ENCODE data around the gene AGGF1. TPM values are rescaled to one million over a fixed set of nuclear protein-coding genes. Genes with fewer than 3 reads are reported as not detected.

AGGF1 gene
- total RNA-seq, result 11.0 and 14.0 TPM in 2 replicates

GRCh38 chr5:77030097-77031071 lies at the start of gene AGGF1:
Gene AGGF1, plus strand, starts transcription at chr5:77030404. Its CDS starts 363 bp downstream, at chr5:77030767.

DNA sequence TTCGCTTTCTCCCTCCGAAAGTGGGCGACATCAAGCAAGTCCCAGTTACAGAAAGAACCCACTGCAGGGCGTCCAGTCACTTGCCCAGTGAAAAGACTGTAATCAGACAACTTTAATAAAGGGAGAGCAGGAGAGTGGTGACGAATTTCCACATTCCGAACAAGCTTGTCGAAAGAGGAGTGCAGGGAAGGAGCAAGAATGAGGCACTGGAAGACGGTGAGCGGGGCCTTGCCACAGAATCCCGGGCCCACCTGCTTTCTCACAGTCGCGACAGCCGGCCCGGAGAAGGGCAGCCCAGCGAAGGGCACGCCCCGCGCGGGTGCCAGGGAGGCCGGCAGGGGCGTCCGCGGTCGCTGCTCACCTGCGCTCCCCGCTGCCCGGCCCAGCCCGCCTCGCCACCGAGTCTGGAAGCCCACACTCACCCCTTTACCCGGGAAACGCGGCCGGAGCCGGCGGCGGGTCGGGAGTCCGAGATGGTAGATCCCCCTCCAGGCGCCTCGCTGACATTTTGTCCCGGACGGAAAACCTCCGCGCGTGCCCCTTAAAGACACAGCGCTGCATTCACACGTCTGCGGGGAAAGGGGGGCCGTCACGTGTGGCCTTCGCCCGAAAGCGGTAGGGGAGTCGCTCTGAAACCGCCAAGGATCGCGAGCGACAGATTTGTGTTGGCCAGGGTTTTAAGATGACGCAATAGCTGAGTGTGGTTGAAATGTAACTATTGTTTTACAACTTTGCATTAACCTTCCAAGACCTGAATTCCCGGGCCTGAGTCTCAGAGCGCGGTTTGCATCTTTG lies 56.7 kb downstream of the AGGF1 start, which contains the start of gene ZBED3:
ZBED3 (minus strand) TSS at position 597 of the 795 bp plus-strand sequence. CDS start 9,407 bp downstream, outside the sequence.

Other genes with a start within 250 kb of the AGGF1 start
- gene F2RL1, start 211.4 kb upstream of the AGGF1 start, total RNA-seq, result 16.5 and 20.2 TPM in 2 replicates
- gene S100Z, start 180.4 kb upstream of the AGGF1 start, total RNA-seq, result not detected in 2 replicates
- gene CRHBP, start 77.4 kb upstream of the AGGF1 start, total RNA-seq, result under 0.01 and 0.45 TPM in 2 replicates
- gene ZBED3, start 56.9 kb downstream of the AGGF1 start, total RNA-seq, result 1.5 and 2.2 TPM in 2 replicates
- under 0.01 and 0.15 TPM in 2 replicates for gene PDE8B, start 180.3 kb downstream of the AGGF1 start, total RNA-seq